ENCODE data around the gene TTC21A. TPM values are rescaled to one million over a fixed set of nuclear protein-coding genes. Genes with fewer than 3 reads are reported as not detected.
A peak's percentile ranks its signal among the peaks of the same experiment; 100 is the strongest.

TTC21A gene
- total RNA-seq, 1 donor from 2014 or later, result 3.9 TPM

GRCh38 chr3:39165518-39165917 lies 58.0 kb downstream of the TTC21A start:
- no peaks in the 10 kb centered on the region for H3K27me3 Mint-ChIP-seq (ENCODE audit: low read depth, unreplicated experiment)
- TF ChIP-seq EZH2 (IDR thresholded peaks at IDR 0.05; ENCODE audit: insufficient read depth, low read length) (no peak), CTCF (IDR thresholded peaks at IDR 0.05; ENCODE audit: insufficient read depth, low read depth, low read length) (no peak)
- no peak overlapping the region for H3K27ac ChIP-seq (ENCODE audit: low read depth, low read length)
- peaks cover 17% of the 10 kb centered on the region for H3K4me1 Mint-ChIP-seq (ENCODE audit: low read depth, unreplicated experiment)
- no peaks in the 10 kb centered on the region for H3K36me3 ChIP-seq (ENCODE audit: insufficient read depth, low read length)
- no peak for FAIRE-seq
- no peaks in the 10 kb centered on the region for H3K36me3 Mint-ChIP-seq (ENCODE audit: low read depth, unreplicated experiment)
- H2AFZ ChIP-seq (ENCODE audit: low read depth, low read length), result no peak overlapping the region
- no peak for DNase-seq (ENCODE audit: low read depth)
- peaks cover 18% of the 10 kb centered on the region for H3K4me1 ChIP-seq (ENCODE audit: insufficient read depth, low read length)
- no peak overlapping the region for H3K4me2 ChIP-seq (ENCODE audit: low read length)
- no peaks in the 10 kb centered on the region for H4K20me1 ChIP-seq (ENCODE audit: insufficient read depth, low read length)
- no peak overlapping the region for H3K27ac Mint-ChIP-seq (ENCODE audit: unreplicated experiment)
- H3K9ac ChIP-seq (ENCODE audit: low read length), result no peak overlapping the region
- H3K4me3 Mint-ChIP-seq (ENCODE audit: unreplicated experiment), result no peak overlapping the region
- H3K4me3 ChIP-seq (ENCODE audit: insufficient read depth, low read depth, low read length), result no peak overlapping the region
- H3K27me3 ChIP-seq (ENCODE audit: insufficient read depth, low read length), result no peaks in the 10 kb centered on the region
- no peaks in the 10 kb centered on the region for H3K9me3 ChIP-seq (ENCODE audit: insufficient read depth, low read depth, low read length)
- H3K9me3 Mint-ChIP-seq (ENCODE audit: unreplicated experiment), result peaks cover 2% of the 10 kb centered on the region
- H3K79me2 ChIP-seq (ENCODE audit: insufficient read depth, low read length), result no peaks in the 10 kb centered on the region

- no peaks in the 10 kb centered on the region for H3K36me3 ChIP-seq (ENCODE audit: insufficient read depth, low read length)
- Mint-ChIP-seq H3K4me1 (ENCODE audit: low read depth, unreplicated experiment) (peaks cover 17% of the 10 kb centered on the region), H3K9me3 (ENCODE audit: unreplicated experiment) (peaks cover 2% of the 10 kb centered on the region), H3K4me3 (ENCODE audit: unreplicated experiment) (no peak overlapping the region), H3K36me3 (ENCODE audit: low read depth, unreplicated experiment) (no peaks in the 10 kb centered on the region), H3K27me3 (ENCODE audit: low read depth, unreplicated experiment) (no peaks in the 10 kb centered on the region), H3K27ac (ENCODE audit: unreplicated experiment) (peak overlapping the region; percentile 60)
- no peaks in the 10 kb centered on the region for H4K20me1 ChIP-seq (ENCODE audit: insufficient read depth, low read length)
- peaks cover 18% of the 10 kb centered on the region for H3K4me1 ChIP-seq (ENCODE audit: insufficient read depth, low read length)
- H2AFZ ChIP-seq (ENCODE audit: low read depth, low read length), result peak overlapping the region; percentile 20
- TF ChIP-seq EZH2 (IDR thresholded peaks at IDR 0.05; ENCODE audit: insufficient read depth, low read length), result no peak
- no peak for TF ChIP-seq CTCF (IDR thresholded peaks at IDR 0.05; ENCODE audit: insufficient read depth, low read depth, low read length)
- H3K4me3 ChIP-seq (ENCODE audit: insufficient read depth, low read depth, low read length), result no peak overlapping the region
- H3K9me3 ChIP-seq (ENCODE audit: insufficient read depth, low read depth, low read length), result no peaks in the 10 kb centered on the region
- no peaks in the 10 kb centered on the region for H3K27me3 ChIP-seq (ENCODE audit: insufficient read depth, low read length)
- FAIRE-seq, result peak; percentile 89
- H3K4me2 ChIP-seq (ENCODE audit: low read length), result peak overlapping the region; percentile 26
- H3K9ac ChIP-seq (ENCODE audit: low read length), result no peak overlapping the region
- DNase-seq (ENCODE audit: low read depth), result peak; percentile 89
- H3K27ac ChIP-seq (ENCODE audit: low read depth, low read length), result peak overlapping the region; percentile 38
- H3K79me2 ChIP-seq (ENCODE audit: insufficient read depth, low read length), result no peaks in the 10 kb centered on the region
Observed at GRCh38 chr3:39166134-39166710, 58.7 kb downstream of the TTC21A start.

GRCh38 chr3:39166932-39167532 lies 59.6 kb downstream of the TTC21A start:
- Mint-ChIP-seq H3K27me3 (ENCODE audit: low read depth, unreplicated experiment) (peaks cover 3% of the 10 kb centered on the region), H3K36me3 (ENCODE audit: low read depth, unreplicated experiment) (no peaks in the 10 kb centered on the region), H3K4me3 (ENCODE audit: unreplicated experiment) (no peak overlapping the region), H3K9me3 (ENCODE audit: unreplicated experiment) (peaks cover 6% of the 10 kb centered on the region), H3K27ac (ENCODE audit: unreplicated experiment) (no peak overlapping the region), H3K4me1 (ENCODE audit: low read depth, unreplicated experiment) (peaks cover 17% of the 10 kb centered on the region)
- Histone ChIP-seq H3K36me3 (ENCODE audit: insufficient read depth, low read length) (no peaks in the 10 kb centered on the region), H3K9me3 (ENCODE audit: insufficient read depth, low read depth, low read length) (no peaks in the 10 kb centered on the region), H3K4me2 (ENCODE audit: low read length) (no peak overlapping the region), H3K79me2 (ENCODE audit: insufficient read depth, low read length) (no peaks in the 10 kb centered on the region), H2AFZ (ENCODE audit: low read depth, low read length) (no peak overlapping the region), H4K20me1 (ENCODE audit: insufficient read depth, low read length) (no peaks in the 10 kb centered on the region), H3K9ac (ENCODE audit: low read length) (no peak overlapping the region), H3K4me3 (ENCODE audit: insufficient read depth, low read depth, low read length) (no peak overlapping the region), H3K27ac (ENCODE audit: low read depth, low read length) (peak overlapping the region; percentile 38), H3K27me3 (ENCODE audit: insufficient read depth, low read length) (no peaks in the 10 kb centered on the region), H3K4me1 (ENCODE audit: insufficient read depth, low read length) (peaks cover 18% of the 10 kb centered on the region)
- DNase-seq (ENCODE audit: low read depth), result peak; percentile 77
- no peak for TF ChIP-seq EZH2 (IDR thresholded peaks at IDR 0.05; ENCODE audit: insufficient read depth, low read length)
- no peak for TF ChIP-seq CTCF (IDR thresholded peaks at IDR 0.05; ENCODE audit: insufficient read depth, low read depth, low read length)
- peak; percentile 47 for FAIRE-seq

Measured in astrocyte (in vitro differentiated cells and primary cell).